Spinal cord (tissue), 10 donors: ENCODE measurements around the gene PTPN23. TPM values are rescaled to one million over a fixed set of nuclear protein-coding genes. Genes with fewer than 3 reads are reported as not detected.

Experiments
- DNase-seq, 6 donors: peaks; one replicate each; pipeline versions ENCODE4 v3.0.0 to v3.0.0-alpha.2; 2013 to 2015; ENCODE audit warnings: low spot score in 6 of 6, low read depth in 4 of 6
- H3K27ac ChIP-seq: one replicate; pipeline ENCODE4 v1.5.1; 2013; ENCODE audit warnings: low read depth, low read length, control low read depth
- H3K27me3 ChIP-seq: one replicate; pipeline ENCODE4 v1.6.1; 2013; ENCODE audit warnings: low read length; ENCODE audit not compliant: control insufficient read depth, insufficient read depth
- H3K36me3 ChIP-seq: one replicate; pipeline ENCODE4 v1.6.1; 2013; ENCODE audit warnings: low read length; ENCODE audit not compliant: control insufficient read depth, insufficient read depth
- H3K4me1 ChIP-seq: one replicate; pipeline ENCODE4 v1.6.1; 2013; ENCODE audit warnings: low read length; ENCODE audit not compliant: control insufficient read depth, insufficient read depth
- H3K4me3 ChIP-seq: one replicate; pipeline ENCODE4 v1.5.1; 2013; ENCODE audit warnings: low read depth, low read length, control low read depth
- H3K9me3 ChIP-seq: one replicate; pipeline ENCODE4 v1.6.1; 2013; ENCODE audit warnings: low read length; ENCODE audit not compliant: control insufficient read depth, insufficient read depth
- WGBS: methylation state at CpG from one replicate; pipeline ENCODE4 v1.1.5; 2013; ENCODE audit warnings: missing lambda C conversion rate; ENCODE audit not compliant: insufficient coverage; 5-methylcytosine and 5-hydroxymethylcytosine counted together
- polyA plus RNA-seq, 2 donors: library from polyadenylated mRNA; unstranded; fragments of 120-200 nt; gene quantifications; one replicate each; pipeline ENCODE4 v1.2.1, GENCODE V29; 2013; ENCODE audit not compliant: insufficient read length in 2 of 2
- total RNA-seq, 2 donors: library from RNA; depleted of rRNA in 1 of 2; stranded (reverse); fragments of 120-200 nt in 1 of 2; fragments of >200 nt in 1 of 2; gene quantifications; one replicate each; pipeline versions ENCODE4 v1.2.3 to v1.2.4, GENCODE V29; 2013 to 2014
- donor health status: healthy.

The PTPN23 gene
- total and polyA plus RNA-seq, 4 donors, result 13.8 to 46.7 (median 30.5) TPM

- H3K9me3 ChIP-seq, result no peaks in the 10 kb centered on the region
- H3K4me1 ChIP-seq, result peaks cover 22% of the 10 kb centered on the region
- H3K4me3 ChIP-seq, result no peak overlapping the region
- 89% methylated on average over 3 of the region's 9 CpGs for WGBS
- no peak for DNase-seq
- H3K27me3 ChIP-seq, result no peaks in the 10 kb centered on the region
- H3K27ac ChIP-seq, result no peak overlapping the region
- H3K36me3 ChIP-seq, result peaks cover 39% of the 10 kb centered on the region
Observed at GRCh38 chr3:47399531-47400270, 18.9 kb downstream of the PTPN23 start.

- Histone ChIP-seq H3K9me3 (no peaks in the 10 kb centered on the region), H3K4me1 (peaks cover 26% of the 10 kb centered on the region), H3K27me3 (no peaks in the 10 kb centered on the region), H3K36me3 (peaks cover 69% of the 10 kb centered on the region), H3K4me3 (no peak overlapping the region), H3K27ac (peak overlapping the region; percentile 90)
- 84% methylated on average over 10 of the region's 13 CpGs for WGBS
- no peak for DNase-seq
Observed at GRCh38 chr3:47404431-47404876, 23.6 kb downstream of the PTPN23 start.

- 29% methylated on average over 5 of the region's 9 CpGs for WGBS
- Histone ChIP-seq H3K27me3 (no peaks in the 10 kb centered on the region), H3K9me3 (no peaks in the 10 kb centered on the region), H3K36me3 (peaks cover 74% of the 10 kb centered on the region), H3K4me1 (peaks cover 23% of the 10 kb centered on the region), H3K4me3 (no peak overlapping the region), H3K27ac (peak overlapping the region; percentile 90)
- peak; percentile 33 to 86 (median 58) for DNase-seq
Observed at GRCh38 chr3:47404955-47405790, 24.4 kb downstream of the PTPN23 start.

GRCh38 chr3:47405820-47406761, 25.3 kb downstream of the PTPN23 start:
- peaks cover 23% of the 10 kb centered on the region for H3K4me1 ChIP-seq
- H3K27ac ChIP-seq, result peak overlapping the region; percentile 90
- peaks cover 80% of the 10 kb centered on the region for H3K36me3 ChIP-seq
- no peak overlapping the region for H3K4me3 ChIP-seq
- DNase-seq, result no peak
- no peaks in the 10 kb centered on the region for H3K27me3 ChIP-seq
- H3K9me3 ChIP-seq, result no peaks in the 10 kb centered on the region
- 92% methylated on average over 22 of the region's 31 CpGs for WGBS

GRCh38 chr3:47406762-47407149, 25.9 kb downstream of the PTPN23 start:
- Histone ChIP-seq H3K4me3 (no peak overlapping the region), H3K27ac (no peak overlapping the region), H3K9me3 (no peaks in the 10 kb centered on the region), H3K27me3 (no peaks in the 10 kb centered on the region), H3K36me3 (peaks cover 86% of the 10 kb centered on the region), H3K4me1 (peaks cover 23% of the 10 kb centered on the region)
- DNase-seq, result no peak
- WGBS, result 70% methylated on average over 6 of the region's 9 CpGs

GRCh38 chr3:47407237-47407636, 26.4 kb downstream of the PTPN23 start:
- Histone ChIP-seq H3K4me1 (peaks cover 23% of the 10 kb centered on the region), H3K27ac (no peak overlapping the region), H3K4me3 (no peak overlapping the region), H3K9me3 (no peaks in the 10 kb centered on the region), H3K36me3 (peaks cover 91% of the 10 kb centered on the region), H3K27me3 (no peaks in the 10 kb centered on the region)
- WGBS, result 95% methylated on average over 4 of the region's 7 CpGs
- DNase-seq, result no peak

GRCh38 chr3:47407896-47408838, 27.3 kb downstream of the PTPN23 start:
- Histone ChIP-seq H3K27ac (no peak overlapping the region), H3K36me3 (peaks cover 91% of the 10 kb centered on the region)

GRCh38 chr3:47408839-47409229, 28.0 kb downstream of the PTPN23 start:
- H3K4me3 ChIP-seq, result no peak overlapping the region
- no peaks in the 10 kb centered on the region for H3K9me3 ChIP-seq
- no peak for DNase-seq
- peaks cover 32% of the 10 kb centered on the region for H3K4me1 ChIP-seq
- no peaks in the 10 kb centered on the region for H3K27me3 ChIP-seq
- WGBS, result 94% methylated on average over 15 of the region's 15 CpGs
- peaks cover 92% of the 10 kb centered on the region for H3K36me3 ChIP-seq
- no peak overlapping the region for H3K27ac ChIP-seq

More at GRCh38 chr3:47407896-47408838, 27.3 kb downstream of the PTPN23 start:
- H3K27me3 ChIP-seq, result no peaks in the 10 kb centered on the region
- DNase-seq, result no peak
- peaks cover 27% of the 10 kb centered on the region for H3K4me1 ChIP-seq
- 91% methylated on average over 12 of the region's 18 CpGs for WGBS
- no peaks in the 10 kb centered on the region for H3K9me3 ChIP-seq
- H3K4me3 ChIP-seq, result no peak overlapping the region
